Stimulated activated CD4-positive, alpha-beta T cell treated with anti-CD3 and anti-CD28 coated beads, Interleukin-4, amount 100 ng/mL, for 48 hours (primary cell): ENCODE results near the gene RNF111.

Experiments used
- DNase-seq, 2 donors: peaks; one replicate each; pipeline ENCODE4 v3.0.0-alpha.2; 2020; ENCODE audit warnings: low read depth in 2 of 2

The RNF111 gene

GRCh38 chr15:58987491-58988005, at the start of gene RNF111:
Gene RNF111 (plus strand): TSS chr15:58987663. CDS start chr15:59030823, 43,160 bp downstream.
- DNase-seq: peak; percentile 76 to 87

- no peak for DNase-seq
Measured at GRCh38 chr15:58947179-58947578, 40.3 kb upstream of the RNF111 start.

GRCh38 chr15:58951388-58952007, 36.0 kb upstream of the RNF111 start:
- DNase-seq: no peak

GRCh38 chr15:58952751-58953150, 34.7 kb upstream of the RNF111 start:
- DNase-seq: no peak

- peak; percentile 38 to 50 for DNase-seq
Measured at GRCh38 chr15:58957101-58957973, 30.1 kb upstream of the RNF111 start.

GRCh38 chr15:58958811-58959210, 28.7 kb upstream of the RNF111 start:
- DNase-seq: no peak

- no peak for DNase-seq
Measured at GRCh38 chr15:58962136-58962535, 25.3 kb upstream of the RNF111 start.

- DNase-seq: no peak
Measured at GRCh38 chr15:58962662-58963565, 24.5 kb upstream of the RNF111 start.

GRCh38 chr15:58966698-58967097, 20.8 kb upstream of the RNF111 start:
- DNase-seq: no peak

- DNase-seq: no peak
Measured at GRCh38 chr15:58967479-58967878, 20.0 kb upstream of the RNF111 start.

GRCh38 chr15:58977887-58978286, 9.6 kb upstream of the RNF111 start:
- DNase-seq: no peak

- no peak for DNase-seq
Measured at GRCh38 chr15:58980351-58980939, 7.0 kb upstream of the RNF111 start.

- no peak for DNase-seq
Measured at GRCh38 chr15:58981808-58982475, 5.5 kb upstream of the RNF111 start.

- DNase-seq: no peak
Measured at GRCh38 chr15:58983261-58983660, 4.2 kb upstream of the RNF111 start.

GRCh38 chr15:58985443-58985842, 2.0 kb upstream of the RNF111 start:
- no peak for DNase-seq

GRCh38 chr15:58987036-58987435, 427 bp upstream of the RNF111 start:
- no peak for DNase-seq

GRCh38 chr15:58988006-58988785, 733 bp downstream of the RNF111 start:
- DNase-seq: peak; percentile 54 to 55

GRCh38 chr15:58992181-58992580, 4.7 kb downstream of the RNF111 start:
- DNase-seq: no peak

GRCh38 chr15:58994906-58995453, 7.5 kb downstream of the RNF111 start:
- no peak for DNase-seq

GRCh38 chr15:58999694-59000093, 12.2 kb downstream of the RNF111 start:
- DNase-seq: no peak
